Progenitor cell of endocrine pancreas (in vitro differentiated cells): Measurements from ENCODE around the gene MTHFD1. TPM values are rescaled to one million over a fixed set of nuclear protein-coding genes. Genes with fewer than 3 reads are reported as not detected.

Experiments used
- DNase-seq: peaks from one replicate; pipeline ENCODE4 v3.0.0; 2021; ENCODE audit warnings: low spot score; ENCODE audit not compliant: unreplicated experiment
- H3K27ac Mint-ChIP-seq: 2 replicates; pipeline ENCODE4 v1.8.0; 2021; ENCODE audit warnings: mild to moderate bottlenecking, moderate library complexity, mixed read lengths
- H3K27me3 Mint-ChIP-seq: 2 replicates; pipeline ENCODE4 v1.8.0; 2021; ENCODE audit warnings: mixed read lengths
- H3K36me3 Mint-ChIP-seq: 2 replicates; pipeline ENCODE4 v1.8.0; 2022; ENCODE audit warnings: mixed read lengths; ENCODE audit not compliant: insufficient read depth
- H3K4me1 Mint-ChIP-seq: 2 replicates; pipeline ENCODE4 v1.8.0; 2021; ENCODE audit warnings: low read depth, mixed read lengths
- H3K4me3 Mint-ChIP-seq: 2 replicates; pipeline ENCODE4 v1.8.0; 2021; ENCODE audit warnings: low read depth, mild to moderate bottlenecking, moderate library complexity, mixed read lengths
- H3K9me3 Mint-ChIP-seq: 2 replicates; pipeline ENCODE4 v1.8.0; 2021; ENCODE audit warnings: low read depth, mixed read lengths
- CTCF ChIP-seq: fragments of 200-600 bp; sonication (generic); IDR thresholded peaks from one replicate; pipeline ENCODE4 v1.5.0; 2021; ENCODE audit warnings: antibody characterized with exemption, mild to moderate bottlenecking; ENCODE audit not compliant: unreplicated experiment
- total RNA-seq: library from RNA; stranded (reverse); gene quantifications from 2 replicates; pipeline ENCODE4 v1.2.1, GENCODE V29; 2021

MTHFD1 gene
- total RNA-seq, 1 donor from 2014 or later, result 70.3 TPM

- no peak for DNase-seq
- H3K27ac Mint-ChIP-seq, result no peak overlapping the region
- TF ChIP-seq CTCF, result no peak
- H3K36me3 Mint-ChIP-seq, result no peaks in the 10 kb centered on the region
- H3K4me3 Mint-ChIP-seq, result no peak overlapping the region
- H3K4me1 Mint-ChIP-seq, result peaks cover 4% of the 10 kb centered on the region
- H3K27me3 Mint-ChIP-seq, result peaks cover 13% of the 10 kb centered on the region
- no peaks in the 10 kb centered on the region for H3K9me3 Mint-ChIP-seq
Observed at GRCh38 chr14:64467101-64467500, 78.9 kb downstream of the MTHFD1 start.

- no peaks in the 10 kb centered on the region for H3K36me3 Mint-ChIP-seq
- DNase-seq, result no peak
- H3K27ac Mint-ChIP-seq, result no peak overlapping the region
- H3K9me3 Mint-ChIP-seq, result no peaks in the 10 kb centered on the region
- peaks cover 13% of the 10 kb centered on the region for H3K27me3 Mint-ChIP-seq
- TF ChIP-seq CTCF, result no peak
- H3K4me1 Mint-ChIP-seq, result peaks cover 4% of the 10 kb centered on the region
- no peak overlapping the region for H3K4me3 Mint-ChIP-seq
Observed at GRCh38 chr14:64467566-64467965, 79.4 kb downstream of the MTHFD1 start.

GRCh38 chr14:64468451-64468850 is 80.3 kb downstream of the MTHFD1 start:
- Mint-ChIP-seq H3K4me1 (peaks cover 4% of the 10 kb centered on the region), H3K27me3 (peaks cover 13% of the 10 kb centered on the region), H3K4me3 (no peak overlapping the region), H3K27ac (no peak overlapping the region), H3K9me3 (no peaks in the 10 kb centered on the region), H3K36me3 (no peaks in the 10 kb centered on the region)
- no peak for TF ChIP-seq CTCF
- DNase-seq, result no peak

- Mint-ChIP-seq H3K27ac (no peak overlapping the region), H3K27me3 (peaks cover 1% of the 10 kb centered on the region), H3K9me3 (no peaks in the 10 kb centered on the region), H3K4me3 (no peak overlapping the region), H3K4me1 (no peaks in the 10 kb centered on the region), H3K36me3 (no peaks in the 10 kb centered on the region)
- no peak for TF ChIP-seq CTCF
- no peak for DNase-seq
Observed at GRCh38 chr14:64474041-64474440, 85.9 kb downstream of the MTHFD1 start.

- no peak for DNase-seq
- TF ChIP-seq CTCF, result no peak
- Mint-ChIP-seq H3K4me1 (no peaks in the 10 kb centered on the region), H3K9me3 (no peaks in the 10 kb centered on the region), H3K27me3 (no peaks in the 10 kb centered on the region), H3K27ac (no peak overlapping the region), H3K36me3 (no peaks in the 10 kb centered on the region), H3K4me3 (no peak overlapping the region)
Observed at GRCh38 chr14:64474698-64475097, 86.5 kb downstream of the MTHFD1 start.
